Epithelial cell of alveolus of lung (primary cell): ENCODE measurements around the gene SLX9. TPM values are rescaled to one million over a fixed set of nuclear protein-coding genes. Genes with fewer than 3 reads are reported as not detected.

ENCODE experiments used
- total RNA-seq: library from RNA; depleted of rRNA; stranded (reverse); fragments of >200 nt; gene quantifications from 2 replicates; pipeline ENCODE4 v1.2.1, GENCODE V29; 2015

Gene SLX9
- total RNA-seq, result 15.5 and 19.1 TPM in 2 replicates

GRCh38 chr21:44939532-44940115, at the start of gene SLX9:
SLX9 (plus strand) TSS chr21:44940029; CDS start chr21:44940058, 29 bp downstream.

GRCh38 chr21:44920694-44921604, 18.9 kb upstream of the SLX9 start, which contains the start of gene ITGB2:
ITGB2 (minus strand) TSS chr21:44920899; CDS start chr21:44910782, 10,117 bp downstream.

Other genes starting within 250 kb of the SLX9 start
- gene KRTAP10-12, start 242.9 kb upstream of the SLX9 start, total RNA-seq, result not detected in 2 replicates
- not detected in 2 replicates for gene TSPEAR, start 228.5 kb upstream of the SLX9 start, total RNA-seq
- gene UBE2G2, start 138.2 kb upstream of the SLX9 start, total RNA-seq, result 26.0 and 36.0 TPM in 2 replicates
- gene SUMO3, start 122.0 kb upstream of the SLX9 start, total RNA-seq, result 71.9 and 80.0 TPM in 2 replicates
- gene PTTG1IP, start 66.3 kb upstream of the SLX9 start, total RNA-seq, result 221 and 345 TPM in 2 replicates
- 0.26 and 1.2 TPM in 2 replicates for gene ITGB2, start 19.1 kb upstream of the SLX9 start, total RNA-seq
- 23.9 and 66.8 TPM in 2 replicates for gene ADARB1, start 134.6 kb downstream of the SLX9 start, total RNA-seq